Fibroblast of skin of right quadriceps (primary cell): ENCODE measurements around the gene MPRIP.

Source experiments
- DNase-seq: peaks from one replicate; pipeline ENCODE4 v3.0.0-alpha.2; 2013

MPRIP gene

GRCh38 chr17:17111401-17112393 is 69.4 kb downstream of the MPRIP start:
- no peak for DNase-seq

- no peak for DNase-seq
Observed at GRCh38 chr17:17112628-17113200, 70.5 kb downstream of the MPRIP start.

GRCh38 chr17:17114592-17115225 is 72.5 kb downstream of the MPRIP start:
- no peak for DNase-seq

- no peak for DNase-seq
Observed at GRCh38 chr17:17115620-17116019, 73.4 kb downstream of the MPRIP start.

GRCh38 chr17:17116406-17116805 is 74.1 kb downstream of the MPRIP start:
- no peak for DNase-seq

- no peak for DNase-seq
Observed at GRCh38 chr17:17117923-17118322, 75.7 kb downstream of the MPRIP start.

GRCh38 chr17:17118399-17118798 is 76.1 kb downstream of the MPRIP start:
- DNase-seq, result no peak

GRCh38 chr17:17119106-17119505 is 76.8 kb downstream of the MPRIP start:
- DNase-seq, result no peak

GRCh38 chr17:17119533-17119932 is 77.3 kb downstream of the MPRIP start:
- peak; percentile 31 for DNase-seq

- DNase-seq, result no peak
Observed at GRCh38 chr17:17120294-17120693, 78.0 kb downstream of the MPRIP start.

- DNase-seq, result no peak
Observed at GRCh38 chr17:17120701-17121100, 78.4 kb downstream of the MPRIP start.

- DNase-seq, result no peak
Observed at GRCh38 chr17:17121162-17121561, 78.9 kb downstream of the MPRIP start.

GRCh38 chr17:17122781-17123483 is 80.7 kb downstream of the MPRIP start:
- no peak for DNase-seq

GRCh38 chr17:17124341-17124740 is 82.1 kb downstream of the MPRIP start:
- DNase-seq, result no peak

GRCh38 chr17:17125136-17126084 is 83.2 kb downstream of the MPRIP start:
- no peak for DNase-seq

GRCh38 chr17:17126131-17127110 is 84.2 kb downstream of the MPRIP start:
- no peak for DNase-seq

- DNase-seq, result no peak
Observed at GRCh38 chr17:17127156-17127555, 84.9 kb downstream of the MPRIP start.

GRCh38 chr17:17127730-17128291 is 85.6 kb downstream of the MPRIP start:
- no peak for DNase-seq

GRCh38 chr17:17128476-17129075 is 86.3 kb downstream of the MPRIP start:
- no peak for DNase-seq

- no peak for DNase-seq
Observed at GRCh38 chr17:17129466-17129865, 87.2 kb downstream of the MPRIP start.
